Neural cell (in vitro differentiated cells): Measurements from ENCODE around the gene NR2C2AP.

ENCODE experiments used
- CTCF ChIP-seq: fragments of 450-650 bp; IDR thresholded peaks from 2 replicates; pipeline ENCODE4 v1.5.1; 2014; ENCODE audit warnings: antibody characterized with exemption, mild to moderate bottlenecking, moderate library complexity; ENCODE audit not compliant: poor library complexity, severe bottlenecking
- POLR2AphosphoS5 ChIP-seq: IDR thresholded peaks from 2 replicates; pipeline ENCODE4 v1.6.1; 2012
- TAF1 ChIP-seq: IDR thresholded peaks from 2 replicates; pipeline ENCODE4 v1.6.1; 2012; ENCODE audit warnings: low read depth

- TF ChIP-seq POLR2AphosphoS5 (no peak), CTCF (no peak), TAF1 (no peak)
These were observed 37.3 kb upstream of the NR2C2AP start for GRCh38 chr19:19240476-19240875.
